Measurements from ENCODE around the gene SLC39A6. TPM values are rescaled to one million over a fixed set of nuclear protein-coding genes. Genes with fewer than 3 reads are reported as not detected.

The SLC39A6 gene
- total RNA-seq, 1 experiment from 2014 or later: 20.3 TPM

DNA sequence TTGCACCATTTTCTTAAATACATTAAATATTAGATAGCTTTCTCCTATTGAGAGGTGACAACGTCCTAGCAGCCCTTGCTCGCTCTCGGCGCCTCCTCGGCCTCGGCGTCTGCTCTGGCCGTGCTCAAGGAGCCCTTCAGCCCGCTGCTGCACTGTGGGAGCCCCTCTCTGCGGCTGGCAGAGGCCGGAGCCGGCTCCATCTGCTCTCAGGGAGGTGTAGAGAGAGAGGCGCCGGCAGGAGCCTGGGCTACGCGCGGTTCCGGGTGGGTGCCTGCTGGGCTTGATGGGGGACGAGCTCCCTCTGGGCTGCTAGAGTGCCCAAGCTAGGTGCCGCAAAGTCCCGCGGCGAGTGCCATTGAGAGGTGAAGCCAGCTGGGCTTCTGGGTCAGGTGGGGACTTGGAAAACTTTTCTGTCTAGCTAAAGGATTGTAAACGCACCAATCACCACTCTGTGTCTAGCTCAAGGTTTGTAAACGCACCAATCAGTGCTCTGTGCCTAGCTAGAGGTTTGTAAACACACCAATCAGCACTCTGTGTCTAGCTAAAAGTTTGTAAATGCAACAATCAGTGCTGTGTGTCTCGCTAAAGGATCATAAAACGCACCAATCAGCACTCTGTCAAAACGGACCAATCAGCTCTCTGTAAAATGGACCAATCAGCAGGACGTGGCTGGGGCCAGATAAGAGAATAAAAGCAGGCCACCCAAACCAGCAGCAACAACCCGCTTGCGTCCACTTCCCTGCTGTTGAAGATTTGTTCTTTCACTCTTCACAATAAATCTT lies 64.9 kb downstream of the SLC39A6 start:
- POLR2A ChIA-PET (ENCODE audit: unreplicated experiment): no interaction called here
- H3K79me2 ChIP-seq (ENCODE audit: low read depth): peaks cover 77% of the 10 kb centered on the region
- no TSS peak for BruUV-seq (replicated peaks)
- DNase-seq: no peak
- H4K20me1 ChIP-seq (ENCODE audit: insufficient read depth): peaks cover 13% of the 10 kb centered on the region; the same call in 1 of the 2 replicates
- intact Hi-C loops (cut with micrococcal nuclease; ENCODE audit: unreplicated experiment): no loop called here
- H3K27me3 ChIP-seq (ENCODE audit: insufficient read depth, low read depth): no peaks in the 10 kb centered on the region
- no peaks in the 10 kb centered on the region for H3K36me3 ChIP-seq (ENCODE audit: low read depth)
- no peaks in the 10 kb centered on the region for H3F3A ChIP-seq (ENCODE audit: insufficient read depth, low read depth)
- H2AFZ ChIP-seq: no peak overlapping the region
- H3K27ac ChIP-seq: no peak overlapping the region
- no peaks in the 10 kb centered on the region for H3K9me2 ChIP-seq (ENCODE audit: insufficient read depth)
- H3K9me3 ChIP-seq (ENCODE audit: insufficient read depth, low read depth): no peaks in the 10 kb centered on the region
- TF ChIP-seq, protein P1, sequence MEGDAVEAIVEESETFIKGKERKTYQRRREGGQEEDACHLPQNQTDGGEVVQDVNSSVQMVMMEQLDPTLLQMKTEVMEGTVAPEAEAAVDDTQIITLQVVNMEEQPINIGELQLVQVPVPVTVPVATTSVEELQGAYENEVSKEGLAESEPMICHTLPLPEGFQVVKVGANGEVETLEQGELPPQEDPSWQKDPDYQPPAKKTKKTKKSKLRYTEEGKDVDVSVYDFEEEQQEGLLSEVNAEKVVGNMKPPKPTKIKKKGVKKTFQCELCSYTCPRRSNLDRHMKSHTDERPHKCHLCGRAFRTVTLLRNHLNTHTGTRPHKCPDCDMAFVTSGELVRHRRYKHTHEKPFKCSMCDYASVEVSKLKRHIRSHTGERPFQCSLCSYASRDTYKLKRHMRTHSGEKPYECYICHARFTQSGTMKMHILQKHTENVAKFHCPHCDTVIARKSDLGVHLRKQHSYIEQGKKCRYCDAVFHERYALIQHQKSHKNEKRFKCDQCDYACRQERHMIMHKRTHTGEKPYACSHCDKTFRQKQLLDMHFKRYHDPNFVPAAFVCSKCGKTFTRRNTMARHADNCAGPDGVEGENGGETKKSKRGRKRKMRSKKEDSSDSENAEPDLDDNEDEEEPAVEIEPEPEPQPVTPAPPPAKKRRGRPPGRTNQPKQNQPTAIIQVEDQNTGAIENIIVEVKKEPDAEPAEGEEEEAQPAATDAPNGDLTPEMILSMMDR (conservative IDR thresholded peaks at IDR 0.05): no peak
- no peak for TF ChIP-seq EZH2 (IDR thresholded peaks at IDR 0.05; ENCODE audit: low read depth)
- CTCF ChIA-PET: interaction anchor here (0.5 kb wide), 1 partner anchor 31 kb away, joined by 5 read pairs; no protein-coding TSS in a partner anchor
- H3K4me3 ChIP-seq: no peak overlapping the region
- H3K4me1 ChIP-seq (replicated peaks; ENCODE audit: insufficient read depth): 0 out of 2 replicates have a peak, but pooled peaks cover 12% of the 10 kb centered on the region
- no peak overlapping the region for H3K4me2 ChIP-seq

DNA sequence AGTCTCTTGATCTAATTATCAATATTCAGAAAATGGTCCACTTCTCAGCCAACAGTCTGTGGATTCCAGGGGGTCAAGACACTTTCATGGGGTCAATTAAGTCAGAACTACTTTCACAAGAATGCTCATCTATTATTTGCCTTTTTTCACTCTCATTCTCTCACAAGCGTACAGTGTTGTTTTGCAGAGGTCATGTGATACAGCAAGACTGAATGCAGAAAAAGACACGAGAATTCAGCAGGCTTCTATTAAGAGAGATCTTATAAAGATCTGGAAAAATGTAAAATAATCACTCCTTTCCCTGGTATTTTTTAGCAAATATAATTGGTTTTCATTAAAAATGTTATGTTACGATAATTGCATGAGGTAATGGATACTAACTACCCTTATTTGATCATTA lies 70.5 kb downstream of the SLC39A6 start:
- TF ChIP-seq EZH2 (IDR thresholded peaks at IDR 0.05; ENCODE audit: low read depth): no peak
- TF ChIP-seq, protein P1 (conservative IDR thresholded peaks at IDR 0.05): no peak
- DNase-seq: no peak
- Histone ChIP-seq H4K20me1 (ENCODE audit: insufficient read depth) (0 out of 2 replicates have a peak, but pooled peaks cover 3% of the 10 kb centered on the region), H3K4me2 (no peak overlapping the region), H3K27me3 (ENCODE audit: insufficient read depth, low read depth) (no peaks in the 10 kb centered on the region), H2AFZ (no peak overlapping the region), H3K9me2 (ENCODE audit: insufficient read depth) (no peaks in the 10 kb centered on the region), H3K27ac (no peak overlapping the region), H3K9me3 (ENCODE audit: insufficient read depth, low read depth) (no peaks in the 10 kb centered on the region), H3F3A (ENCODE audit: insufficient read depth, low read depth) (no peaks in the 10 kb centered on the region), H3K79me2 (ENCODE audit: low read depth) (peaks cover 90% of the 10 kb centered on the region), H3K36me3 (ENCODE audit: low read depth) (no peaks in the 10 kb centered on the region), H3K4me3 (no peak overlapping the region), H3K4me1 (replicated peaks; ENCODE audit: insufficient read depth) (no peaks in the 10 kb centered on the region)
- ChIA-PET CTCF (no interaction called here), POLR2A (ENCODE audit: unreplicated experiment) (no interaction called here)
- intact Hi-C loops (cut with micrococcal nuclease; ENCODE audit: unreplicated experiment): no loop called here
- no TSS peak for BruUV-seq (replicated peaks)

Other genes with a start within 250 kb of the SLC39A6 start
- 29.2 and 34.2 TPM in 2 replicates for gene RPRD1A, start 61.8 kb downstream of the SLC39A6 start, total RNA-seq (2021)
- gene ELP2, start 559 bp upstream of the SLC39A6 start, total RNA-seq (2021): 54.2 and 68.3 TPM in 2 replicates
- 22.7 and 30.4 TPM in 2 replicates for gene MOCOS, start 58.2 kb upstream of the SLC39A6 start, total RNA-seq (2021)
- 10.6 and 13.3 TPM in 2 replicates for gene FHOD3, start 168.4 kb upstream of the SLC39A6 start, total RNA-seq (2021)

All from PC-9 (cell line).